GM18505 (cell line): ENCODE results near the gene IGSF8.

Experiments
- ATAC-seq: cut with Tn5 transposase; IDR thresholded peaks from one replicate; pipeline ENCODE4 v1.9.1; 2021; ENCODE audit not compliant: unreplicated experiment
- POLR2A ChIP-seq: IDR thresholded peaks from 4 replicates; pipeline ENCODE4 v1.6.1; 2011; ENCODE audit warnings: borderline replicate concordance; ENCODE audit not compliant: insufficient read depth, insufficient read length; ENCODE audit errors: extremely low read depth

Gene IGSF8

GRCh38 chr1:160105155-160105554 lies 6.7 kb upstream of the IGSF8 start:
- TF ChIP-seq POLR2A: no peak
- no peak for ATAC-seq

- no peak for TF ChIP-seq POLR2A
- no peak for ATAC-seq
Measured at GRCh38 chr1:160104486-160104885, 6.1 kb upstream of the IGSF8 start.

- no peak for TF ChIP-seq POLR2A
- ATAC-seq: no peak
Measured at GRCh38 chr1:160103658-160104408, 5.4 kb upstream of the IGSF8 start.

GRCh38 chr1:160101717-160102522 lies 3.5 kb upstream of the IGSF8 start:
- TF ChIP-seq POLR2A: no peak
- no peak for ATAC-seq

- ATAC-seq: peak; percentile 30
- TF ChIP-seq POLR2A: no peak
Measured at GRCh38 chr1:160101037-160101716, 2.8 kb upstream of the IGSF8 start.

- no peak for TF ChIP-seq POLR2A
- ATAC-seq: no peak
Measured at GRCh38 chr1:160099716-160100375, 1.4 kb upstream of the IGSF8 start.

GRCh38 chr1:160098852-160099561 lies 588 bp upstream of the IGSF8 start:
- ATAC-seq: peak; percentile 79
- TF ChIP-seq POLR2A: no peak

- no peak for TF ChIP-seq POLR2A
- ATAC-seq: no peak
Measured at GRCh38 chr1:160097151-160097910, 1.1 kb downstream of the IGSF8 start.

GRCh38 chr1:160096274-160097116 lies 1.9 kb downstream of the IGSF8 start:
- TF ChIP-seq POLR2A: no peak
- ATAC-seq: no peak

- TF ChIP-seq POLR2A: no peak
- no peak for ATAC-seq
Measured at GRCh38 chr1:160095382-160096105, 2.9 kb downstream of the IGSF8 start.
